GM10266 (cell line): Measurements from ENCODE around the gene GRAMD1C.

ENCODE experiments used
- DNase-seq: peaks from one replicate; pipeline ENCODE4 v3.0.0; 2012; ENCODE audit errors: extremely low spot score
- TF ChIP-seq, protein P1 (sequence below): IDR thresholded peaks from 2 replicates; pipeline ENCODE4 v1.5.1; 2012; ENCODE audit warnings: mild to moderate bottlenecking, low read depth; ENCODE audit not compliant: control insufficient read depth, insufficient read depth; ENCODE audit errors: missing control alignments

Gene GRAMD1C

DNA sequence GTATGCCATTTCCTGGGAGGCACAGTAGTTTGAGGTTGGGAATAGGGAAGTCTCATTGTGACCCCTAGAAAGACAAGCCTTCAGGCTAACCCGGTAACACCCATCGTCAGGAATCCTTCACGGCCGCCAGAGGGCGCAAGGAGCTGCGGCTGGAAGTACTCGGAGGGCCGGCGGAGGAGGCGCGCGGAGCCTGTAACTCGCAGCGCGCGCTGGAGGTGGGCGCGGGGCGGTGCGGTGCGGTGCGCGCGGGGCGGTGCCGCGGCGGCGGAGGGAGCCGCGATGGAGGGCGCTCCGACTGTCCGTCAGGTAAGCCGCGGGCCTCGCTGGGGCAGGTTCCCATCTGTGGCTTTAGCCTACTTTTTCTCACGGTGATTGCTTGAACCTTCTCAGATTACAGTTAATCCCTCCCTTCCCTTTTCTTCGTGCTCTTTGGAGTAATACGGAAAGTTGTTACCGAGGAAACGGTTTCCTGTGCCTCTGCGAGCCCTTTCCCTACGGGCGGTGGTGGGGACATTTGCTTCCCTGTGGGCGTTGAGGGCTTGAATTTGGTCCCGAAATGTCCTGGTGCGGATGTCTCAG lies at the start of gene GRAMD1C:
Gene GRAMD1C (plus strand): TSS at position 158 of the 579 bp plus-strand sequence. CDS start 122 bp downstream, at position 280.
- TF ChIP-seq, protein P1, sequence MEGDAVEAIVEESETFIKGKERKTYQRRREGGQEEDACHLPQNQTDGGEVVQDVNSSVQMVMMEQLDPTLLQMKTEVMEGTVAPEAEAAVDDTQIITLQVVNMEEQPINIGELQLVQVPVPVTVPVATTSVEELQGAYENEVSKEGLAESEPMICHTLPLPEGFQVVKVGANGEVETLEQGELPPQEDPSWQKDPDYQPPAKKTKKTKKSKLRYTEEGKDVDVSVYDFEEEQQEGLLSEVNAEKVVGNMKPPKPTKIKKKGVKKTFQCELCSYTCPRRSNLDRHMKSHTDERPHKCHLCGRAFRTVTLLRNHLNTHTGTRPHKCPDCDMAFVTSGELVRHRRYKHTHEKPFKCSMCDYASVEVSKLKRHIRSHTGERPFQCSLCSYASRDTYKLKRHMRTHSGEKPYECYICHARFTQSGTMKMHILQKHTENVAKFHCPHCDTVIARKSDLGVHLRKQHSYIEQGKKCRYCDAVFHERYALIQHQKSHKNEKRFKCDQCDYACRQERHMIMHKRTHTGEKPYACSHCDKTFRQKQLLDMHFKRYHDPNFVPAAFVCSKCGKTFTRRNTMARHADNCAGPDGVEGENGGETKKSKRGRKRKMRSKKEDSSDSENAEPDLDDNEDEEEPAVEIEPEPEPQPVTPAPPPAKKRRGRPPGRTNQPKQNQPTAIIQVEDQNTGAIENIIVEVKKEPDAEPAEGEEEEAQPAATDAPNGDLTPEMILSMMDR, result peak; percentile 90
- peak; percentile 89 for DNase-seq

DNA sequence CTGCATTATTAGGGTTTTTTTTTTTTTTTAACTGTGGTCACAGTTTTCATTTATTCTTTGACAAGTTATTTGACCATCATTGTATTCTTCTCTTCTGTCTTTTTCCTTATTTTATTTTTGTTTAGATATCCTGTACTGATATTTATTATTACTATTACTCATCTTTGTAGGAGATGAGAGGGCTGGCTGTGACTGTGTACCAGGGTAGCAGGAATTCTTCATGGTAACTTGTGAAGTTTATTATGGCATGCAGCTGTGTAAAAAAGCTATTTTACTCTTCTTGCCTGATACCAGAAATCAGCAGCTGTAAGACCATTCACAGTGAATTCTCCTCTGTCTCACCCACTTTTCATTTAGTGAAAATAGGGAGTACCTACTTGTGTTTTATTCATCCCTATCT lies 47.2 kb upstream of the GRAMD1C start:
- TF ChIP-seq, protein P1, result no peak

DNA sequence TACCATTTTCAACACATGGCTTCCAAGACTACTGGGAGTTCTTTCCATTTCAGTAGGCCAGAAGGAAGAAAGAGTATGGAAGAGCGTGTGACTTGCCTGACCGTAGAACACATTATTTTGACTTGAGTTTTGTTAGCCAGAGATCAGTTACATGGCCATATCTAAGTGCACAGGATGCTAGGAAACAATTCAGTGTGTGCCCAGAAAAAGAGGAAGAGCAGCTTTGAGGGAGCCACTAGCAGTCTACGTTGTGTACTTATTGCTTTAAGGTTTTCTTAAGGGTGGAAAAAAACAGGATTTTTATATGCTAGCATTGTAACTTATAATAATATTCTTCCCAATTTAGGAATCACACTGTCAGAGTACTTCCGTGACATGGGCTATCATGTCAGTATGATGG lies 44.1 kb upstream of the GRAMD1C start:
- TF ChIP-seq, protein P1, result no peak
- no peak for DNase-seq

More for the DNA sequence above, 47.2 kb upstream of the GRAMD1C start:
- DNase-seq, result no peak

DNA sequence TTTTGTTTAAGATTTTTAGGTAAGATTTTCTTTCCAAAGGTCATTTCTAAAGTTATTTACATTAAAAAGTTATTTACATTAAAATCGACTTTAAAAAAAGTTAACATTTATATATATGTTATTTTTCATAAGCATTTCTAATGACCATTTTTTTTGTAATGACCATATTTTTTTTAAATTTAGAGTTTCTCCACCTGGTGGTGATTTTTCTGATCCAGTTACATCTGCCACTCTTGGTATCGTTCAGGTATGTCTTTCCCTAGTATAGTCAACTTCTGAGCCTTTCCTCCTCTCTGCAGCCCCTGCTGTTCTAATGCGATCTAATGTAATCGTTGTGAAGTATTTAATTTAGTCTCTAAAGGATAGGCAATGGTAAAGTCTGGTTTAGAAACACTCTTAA lies 42.9 kb upstream of the GRAMD1C start:
- TF ChIP-seq, protein P1, result no peak
- no peak for DNase-seq

DNA sequence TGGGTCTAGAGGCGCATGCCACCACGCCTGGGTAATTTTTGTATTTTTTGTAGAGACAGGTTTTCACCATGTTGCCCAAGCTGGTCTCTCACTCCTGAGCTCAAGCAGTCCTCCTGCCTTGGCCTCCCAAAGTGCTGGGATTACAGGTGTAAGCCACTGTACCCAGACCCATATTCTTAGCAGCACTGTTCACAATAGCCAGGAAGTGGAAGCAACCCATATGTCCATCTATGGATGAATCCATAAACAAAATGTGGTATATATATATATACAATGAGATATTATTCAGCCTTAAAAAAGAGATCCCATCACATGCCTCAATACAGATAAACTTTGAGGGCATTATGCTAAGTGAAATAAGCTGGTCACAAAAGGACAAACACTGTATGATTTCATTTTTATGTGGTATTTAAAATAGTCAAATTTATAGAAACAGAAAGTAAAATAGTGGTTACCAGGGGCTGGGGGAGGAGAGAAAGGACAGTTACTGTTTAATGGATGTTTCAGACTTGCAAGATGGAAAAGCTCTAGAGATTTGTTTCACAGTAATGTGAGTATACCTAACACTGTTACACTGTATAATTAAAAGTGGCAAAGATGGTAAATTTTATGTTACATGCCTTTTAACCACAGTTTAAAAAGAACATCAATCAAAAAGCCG lies 35.7 kb upstream of the GRAMD1C start:
- TF ChIP-seq, protein P1, result no peak
- DNase-seq, result no peak

DNA sequence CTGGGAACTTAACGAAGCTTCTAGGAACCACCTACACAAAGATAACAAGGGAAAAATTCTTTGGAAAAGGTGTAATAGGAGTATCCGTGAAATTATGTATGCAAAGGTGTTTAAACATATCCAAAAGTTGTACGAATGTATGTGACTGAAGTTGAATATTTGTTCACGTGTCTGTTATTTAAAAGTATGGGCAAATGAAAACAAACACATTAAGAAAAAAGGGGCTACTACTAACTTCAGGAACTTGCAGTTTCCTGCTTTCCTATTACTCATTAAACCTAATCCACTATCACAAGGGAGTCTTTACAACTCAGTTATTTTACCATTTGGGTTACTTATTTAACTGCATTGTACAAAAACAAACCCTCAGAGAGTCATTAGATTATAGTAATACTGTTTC lies 33.9 kb upstream of the GRAMD1C start:
- TF ChIP-seq, protein P1, result no peak
- no peak for DNase-seq

DNA sequence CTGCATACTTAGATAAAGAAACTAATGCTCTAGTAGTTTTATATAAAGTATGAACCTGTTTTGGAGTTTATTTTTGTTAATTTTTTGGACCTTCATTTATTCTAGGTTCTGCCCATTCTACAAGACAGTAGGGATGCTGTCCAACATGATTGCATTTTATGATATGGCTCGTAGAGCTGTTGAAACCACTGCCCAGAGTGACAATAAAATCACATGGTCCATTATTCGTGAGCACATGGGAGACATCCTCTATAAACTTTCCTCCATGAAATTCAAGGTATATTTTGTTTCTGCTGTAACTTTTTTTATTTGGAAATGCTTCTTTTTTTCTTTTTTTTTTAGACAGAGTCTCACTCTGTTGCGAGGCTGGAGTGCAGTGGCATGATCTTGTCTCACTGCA lies 33.3 kb upstream of the GRAMD1C start:
- no peak for DNase-seq

More for the DNA sequence above, 33.3 kb upstream of the GRAMD1C start:
- TF ChIP-seq, protein P1, result no peak
